Measurements from ENCODE around the gene CXCL1. TPM values are rescaled to one million over a fixed set of nuclear protein-coding genes. Genes with fewer than 3 reads are reported as not detected.

Gene CXCL1
- total RNA-seq, 1 donor from 2014 or later = 0.72 TPM

GRCh38 chr4:73901031-73901430, 31.8 kb downstream of the CXCL1 start:
- Mint-ChIP-seq H3K4me3 (ENCODE audit: unreplicated experiment) (no peak overlapping the region), H3K27ac (ENCODE audit: unreplicated experiment) (no peak overlapping the region), H3K4me1 (ENCODE audit: low read depth) (peaks cover 5% of the 10 kb centered on the region), H3K36me3 (ENCODE audit: low read depth) (no peaks in the 10 kb centered on the region), H3K9me3 (ENCODE audit: low read depth) (no peaks in the 10 kb centered on the region), H3K27me3 (ENCODE audit: low read depth) (peaks cover 24% of the 10 kb centered on the region)
- no peak for DNase-seq (ENCODE audit: low spot score)
- no peak for TF ChIP-seq CTCF (IDR thresholded peaks at IDR 0.05)

DNA sequence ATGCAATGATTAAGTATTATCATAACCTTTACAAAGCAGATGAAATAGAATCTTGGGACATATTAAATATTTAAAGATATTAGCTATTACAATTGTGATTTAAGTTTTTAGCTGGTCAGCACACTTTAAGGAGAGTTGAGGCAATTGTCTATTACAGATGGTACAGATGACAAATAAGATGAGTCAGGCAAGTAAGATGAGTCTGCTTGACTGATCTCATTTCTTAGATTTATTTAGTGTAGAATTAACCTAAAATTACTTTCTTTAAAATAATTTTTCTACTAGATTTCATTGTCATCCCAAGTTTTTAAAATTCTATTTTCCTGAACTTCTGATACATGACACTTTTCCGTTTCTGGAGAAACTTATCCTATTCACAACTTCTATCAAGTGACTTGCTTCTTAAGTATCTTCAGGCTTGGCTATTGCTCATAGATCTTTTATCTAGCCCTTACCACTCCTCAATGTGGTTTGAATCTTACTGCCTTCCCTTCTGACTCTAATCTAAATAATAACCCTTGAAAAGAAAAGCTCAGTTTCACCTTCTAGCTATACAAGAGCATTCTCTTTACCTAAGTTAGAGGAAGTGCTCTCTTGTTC, 32.9 kb downstream of the CXCL1 start:
- no peak overlapping the region for H3K4me3 Mint-ChIP-seq (ENCODE audit: unreplicated experiment)
- TF ChIP-seq CTCF (IDR thresholded peaks at IDR 0.05) = no peak
- no peak for DNase-seq (ENCODE audit: low spot score)
- no peaks in the 10 kb centered on the region for H3K36me3 Mint-ChIP-seq (ENCODE audit: low read depth)
- H3K27ac Mint-ChIP-seq (ENCODE audit: unreplicated experiment) = no peak overlapping the region
- peaks cover 30% of the 10 kb centered on the region for H3K27me3 Mint-ChIP-seq (ENCODE audit: low read depth)
- no peaks in the 10 kb centered on the region for H3K9me3 Mint-ChIP-seq (ENCODE audit: low read depth)
- H3K4me1 Mint-ChIP-seq (ENCODE audit: low read depth) = peaks cover 3% of the 10 kb centered on the region

- H3K27ac Mint-ChIP-seq (ENCODE audit: unreplicated experiment) = no peak overlapping the region
- no peaks in the 10 kb centered on the region for H3K4me1 Mint-ChIP-seq (ENCODE audit: low read depth)
- H3K27me3 Mint-ChIP-seq (ENCODE audit: low read depth) = peaks cover 37% of the 10 kb centered on the region
- no peak for DNase-seq (ENCODE audit: low spot score)
- H3K36me3 Mint-ChIP-seq (ENCODE audit: low read depth) = no peaks in the 10 kb centered on the region
- no peak overlapping the region for H3K4me3 Mint-ChIP-seq (ENCODE audit: unreplicated experiment)
- no peak for TF ChIP-seq CTCF (IDR thresholded peaks at IDR 0.05)
- no peaks in the 10 kb centered on the region for H3K9me3 Mint-ChIP-seq (ENCODE audit: low read depth)
Measured at GRCh38 chr4:73902817-73903547, 33.8 kb downstream of the CXCL1 start.

- Mint-ChIP-seq H3K9me3 (ENCODE audit: low read depth) (no peaks in the 10 kb centered on the region), H3K4me3 (ENCODE audit: unreplicated experiment) (no peak overlapping the region), H3K27me3 (ENCODE audit: low read depth) (peaks cover 33% of the 10 kb centered on the region), H3K27ac (ENCODE audit: unreplicated experiment) (no peak overlapping the region), H3K36me3 (ENCODE audit: low read depth) (no peaks in the 10 kb centered on the region), H3K4me1 (ENCODE audit: low read depth) (no peaks in the 10 kb centered on the region)
- DNase-seq (ENCODE audit: low spot score) = no peak
- TF ChIP-seq CTCF (IDR thresholded peaks at IDR 0.05) = no peak
Measured at GRCh38 chr4:73904491-73904890, 35.3 kb downstream of the CXCL1 start.

GRCh38 chr4:73908965-73909364, 39.8 kb downstream of the CXCL1 start:
- no peak overlapping the region for H3K27ac Mint-ChIP-seq (ENCODE audit: unreplicated experiment)
- H3K4me3 Mint-ChIP-seq (ENCODE audit: unreplicated experiment) = no peak overlapping the region
- no peak for TF ChIP-seq CTCF (IDR thresholded peaks at IDR 0.05)
- no peaks in the 10 kb centered on the region for H3K36me3 Mint-ChIP-seq (ENCODE audit: low read depth)
- no peaks in the 10 kb centered on the region for H3K9me3 Mint-ChIP-seq (ENCODE audit: low read depth)
- H3K4me1 Mint-ChIP-seq (ENCODE audit: low read depth) = peaks cover under 1% of the 10 kb centered on the region
- H3K27me3 Mint-ChIP-seq (ENCODE audit: low read depth) = peaks cover 20% of the 10 kb centered on the region
- DNase-seq (ENCODE audit: low spot score) = no peak

Measured in chondrocyte (in vitro differentiated cells).